H9 (cell line): Measurements from ENCODE around the gene MAGI1. TPM values are rescaled to one million over a fixed set of nuclear protein-coding genes. Genes with fewer than 3 reads are reported as not detected.

Experiments
- DNase-seq: peaks from one replicate; pipeline ENCODE4 v3.0.0-alpha.2; 2017
- H2AFZ ChIP-seq: one replicate; pipeline ENCODE4 v1.6.1; 2013; ENCODE audit warnings: mild to moderate bottlenecking, low read length, control low read depth, moderate library complexity
- H2AK5ac ChIP-seq: 2 replicates; pipeline ENCODE4 v1.6.1; 2013; ENCODE audit warnings: low read length, control low read depth, mixed read lengths; ENCODE audit not compliant: insufficient read length
- H2BK120ac ChIP-seq: one replicate; pipeline ENCODE4 v1.6.1; 2013; ENCODE audit warnings: low read depth, mild to moderate bottlenecking, low read length, control low read depth, inconsistent platforms; ENCODE audit not compliant: poor library complexity, severe bottlenecking
- H2BK12ac ChIP-seq: 2 replicates; pipeline ENCODE4 v1.6.1; 2013; ENCODE audit warnings: low read length, control low read depth, mixed read lengths, low read depth; ENCODE audit not compliant: insufficient read length
- H2BK15ac ChIP-seq: 2 replicates; pipeline ENCODE4 v1.6.1; 2013; ENCODE audit warnings: low read depth, low read length, control low read depth
- H2BK20ac ChIP-seq: one replicate; pipeline ENCODE4 v1.6.1; 2013; ENCODE audit warnings: low read depth, mild to moderate bottlenecking, low read length, control low read depth, inconsistent platforms; ENCODE audit not compliant: poor library complexity, severe bottlenecking
- H2BK5ac ChIP-seq: 2 replicates; pipeline ENCODE4 v1.6.1; 2013; ENCODE audit warnings: low read length, control low read depth, mixed read lengths; ENCODE audit not compliant: insufficient read length
- H3K14ac ChIP-seq: 2 replicates; pipeline ENCODE4 v1.6.1; 2013; ENCODE audit warnings: low read length, control low read depth; ENCODE audit not compliant: insufficient read depth
- H3K18ac ChIP-seq: 2 replicates; pipeline ENCODE4 v1.6.1; 2013; ENCODE audit warnings: low read depth, mild to moderate bottlenecking, mixed read lengths, low read length, control low read depth; ENCODE audit not compliant: insufficient read length
- H3K23ac ChIP-seq: 2 replicates; pipeline ENCODE4 v1.6.1; 2013; ENCODE audit warnings: low read length, control low read depth, mixed read lengths, low read depth; ENCODE audit not compliant: insufficient read length
- H3K23me2 ChIP-seq: 2 replicates; pipeline ENCODE4 v1.6.1; 2013; ENCODE audit warnings: low read depth, mild to moderate bottlenecking, mixed read lengths, low read length, control low read depth; ENCODE audit not compliant: insufficient read length, poor library complexity, severe bottlenecking
- H3K27ac ChIP-seq: 2 replicates; pipeline ENCODE4 v1.5.1; 2013; ENCODE audit warnings: low read length, control low read depth, mixed read lengths, low read depth; ENCODE audit not compliant: insufficient read length
- H3K27me3 ChIP-seq: 2 replicates; pipeline ENCODE4 v1.6.1; 2013; ENCODE audit warnings: low read length, control low read depth, inconsistent platforms; ENCODE audit not compliant: insufficient read depth
- H3K4ac ChIP-seq: 2 replicates; pipeline ENCODE4 v1.6.1; 2013; ENCODE audit warnings: low read depth, mild to moderate bottlenecking, control low read depth, inconsistent platforms, low read length, moderate library complexity
- H3K4me1 ChIP-seq: 2 replicates; pipeline ENCODE4 v1.6.1; 2013; ENCODE audit warnings: low read length, control low read depth, inconsistent platforms; ENCODE audit not compliant: insufficient read depth
- H3K4me2 ChIP-seq: 2 replicates; pipeline ENCODE4 v1.6.1; 2013; ENCODE audit warnings: low read length, control low read depth, mixed read lengths; ENCODE audit not compliant: insufficient read length, insufficient read depth
- H3K56ac ChIP-seq: 2 replicates; pipeline ENCODE4 v1.6.1; 2013; ENCODE audit warnings: low read depth, mild to moderate bottlenecking, mixed read lengths, low read length, control low read depth; ENCODE audit not compliant: insufficient read length
- H3K79me1 ChIP-seq: 2 replicates; pipeline ENCODE4 v1.6.1; 2013; ENCODE audit warnings: low read depth, mild to moderate bottlenecking, moderate library complexity, low read length, control low read depth, inconsistent platforms; ENCODE audit not compliant: insufficient read depth, poor library complexity, severe bottlenecking
- H3K79me2 ChIP-seq: 2 replicates; pipeline ENCODE4 v1.6.1; 2013; ENCODE audit warnings: low read length, control low read depth, inconsistent platforms; ENCODE audit not compliant: insufficient read depth
- H3K9ac ChIP-seq: 2 replicates; pipeline ENCODE4 v1.6.1; 2013; ENCODE audit warnings: low read length, control low read depth, mixed read lengths; ENCODE audit not compliant: insufficient read length; ENCODE audit errors: extremely low read depth
- H3K9me3 ChIP-seq: one replicate; pipeline ENCODE4 v1.6.1; 2013; ENCODE audit warnings: low read depth, low read length, inconsistent platforms; ENCODE audit not compliant: control insufficient read depth
- H3T11ph ChIP-seq: one replicate; pipeline ENCODE4 v1.6.1; 2013; ENCODE audit warnings: mild to moderate bottlenecking, low read length, control low read depth, inconsistent platforms
- H4K20me1 ChIP-seq: one replicate; pipeline ENCODE4 v1.6.1; 2013; ENCODE audit not compliant: control insufficient read depth, insufficient read length, insufficient read depth
- H4K5ac ChIP-seq: 2 replicates; pipeline ENCODE4 v1.6.1; 2013; ENCODE audit warnings: low read depth, mild to moderate bottlenecking, mixed read lengths, low read length, control low read depth; ENCODE audit not compliant: insufficient read length
- H4K8ac ChIP-seq: replicated peaks from 2 replicates; pipeline ENCODE4 v1.6.1; 2013; ENCODE audit warnings: low read length, control low read depth, mixed read lengths, low read depth; ENCODE audit not compliant: insufficient read length
- H4K91ac ChIP-seq: 2 replicates; pipeline ENCODE4 v1.6.1; 2013; ENCODE audit warnings: low read depth, mild to moderate bottlenecking, moderate library complexity, mixed read lengths, low read length, control low read depth; ENCODE audit not compliant: insufficient read length
- H3K27ac Mint-ChIP-seq, 3 experiments: 2 replicates in 2 of 3; 3 replicates in 1 of 3; pipeline ENCODE4 v1.8.0; 2020 to 2021; ENCODE audit warnings: mixed read lengths in 3 of 3, mild to moderate bottlenecking in 1 of 3, moderate library complexity in 1 of 3
- H3K27me3 Mint-ChIP-seq: 2 replicates; pipeline ENCODE4 v1.8.0; 2021; ENCODE audit warnings: low read depth, mild to moderate bottlenecking, moderate library complexity, mixed read lengths
- H3K36me3 Mint-ChIP-seq, 3 experiments: 2 replicates in 2 of 3; 3 replicates in 1 of 3; pipeline ENCODE4 v1.8.0; 2020 to 2021; ENCODE audit warnings: low read depth in 3 of 3, mixed read lengths in 3 of 3; ENCODE audit not compliant: insufficient read depth in 1 of 3
- H3K4me1 Mint-ChIP-seq, 2 experiments: 2 replicates each; pipeline ENCODE4 v1.8.0; 2020; ENCODE audit warnings: mixed read lengths in 2 of 2
- H3K4me3 Mint-ChIP-seq, 2 experiments: 2 replicates in 1 of 2; 3 replicates in 1 of 2; pipeline ENCODE4 v1.8.0; 2020 to 2021; ENCODE audit warnings: mild to moderate bottlenecking in 2 of 2, mixed read lengths in 2 of 2, moderate library complexity in 1 of 2
- H3K9me3 Mint-ChIP-seq, 2 experiments: 2 replicates in 1 of 2; 3 replicates in 1 of 2; pipeline ENCODE4 v1.8.0; 2020; ENCODE audit warnings: mild to moderate bottlenecking in 2 of 2, mixed read lengths in 2 of 2, moderate library complexity in 1 of 2
- WGBS: extraction: QIAGEN DNeasy Blood & Tissue Kit; methylation state at CpG from one replicate; pipeline ENCODE4 v1.1.7; 2013; ENCODE audit warnings: missing lambda C conversion rate, low lambda C conversion rate, mixed read lengths; ENCODE audit not compliant: insufficient read length; ENCODE audit errors: extremely low coverage; 5-methylcytosine and 5-hydroxymethylcytosine counted together
- total RNA-seq: library from RNA; stranded (reverse); gene quantifications from 2 replicates; pipeline ENCODE4 v1.2.1, GENCODE V29; 2021
- TF ChIP-seq, protein P1 (sequence below): fragments of 200-600 bp; sonication (generic); conservative IDR thresholded peaks from 3 replicates; pipeline ENCODE4 v1.8.0; 2021; ENCODE audit warnings: antibody characterized with exemption, mild to moderate bottlenecking

Gene MAGI1
- total RNA-seq, 1 experiment from 2014 or later = 65.7 TPM

DNA sequence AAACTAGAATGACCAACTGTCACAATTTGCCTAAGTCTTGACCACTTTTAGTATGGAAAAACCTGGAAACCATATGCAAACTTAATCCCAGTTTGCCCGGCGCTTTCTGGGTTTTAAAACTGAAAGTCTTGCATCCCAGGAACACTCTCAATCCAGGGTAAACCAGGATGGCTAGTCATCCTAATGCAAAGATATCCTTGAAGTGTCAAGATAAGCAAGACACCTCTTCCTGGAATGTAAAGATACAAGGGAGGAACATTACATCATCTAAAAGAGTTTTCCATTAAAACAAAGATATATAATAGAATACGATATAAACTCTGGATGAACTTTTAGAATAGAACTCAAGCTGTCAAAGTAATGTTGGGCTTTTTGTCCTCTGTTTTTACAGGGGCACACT, 188.5 kb downstream of the MAGI1 start:
- Histone ChIP-seq H2AFZ (no peak overlapping the region), H3K4me1 (peaks cover 7% of the 10 kb centered on the region; the same call in 1 of the 2 replicates), H2BK12ac (no peak overlapping the region), H3K27ac (no peak overlapping the region), H3T11ph (no peak overlapping the region), H4K91ac (no peak overlapping the region), H3K79me1 (no peaks in the 10 kb centered on the region), H2AK5ac (no peak overlapping the region), H2BK20ac (no peak overlapping the region), H3K9ac (no peak overlapping the region), H3K56ac (no peak overlapping the region), H3K79me2 (no peaks in the 10 kb centered on the region), H4K20me1 (no peaks in the 10 kb centered on the region), H4K8ac (no peak overlapping the region), H2BK120ac (no peak overlapping the region), H3K9me3 (no peaks in the 10 kb centered on the region), H3K23me2 (no peaks in the 10 kb centered on the region), H3K14ac (no peak overlapping the region), H3K4ac (no peak overlapping the region), H3K18ac (no peak overlapping the region), H3K4me2 (no peak overlapping the region), H2BK15ac (no peak overlapping the region), H3K23ac (no peak overlapping the region), H3K27me3 (no peaks in the 10 kb centered on the region), H4K5ac (no peak overlapping the region), H2BK5ac (no peak overlapping the region)
- TF ChIP-seq, protein P1, sequence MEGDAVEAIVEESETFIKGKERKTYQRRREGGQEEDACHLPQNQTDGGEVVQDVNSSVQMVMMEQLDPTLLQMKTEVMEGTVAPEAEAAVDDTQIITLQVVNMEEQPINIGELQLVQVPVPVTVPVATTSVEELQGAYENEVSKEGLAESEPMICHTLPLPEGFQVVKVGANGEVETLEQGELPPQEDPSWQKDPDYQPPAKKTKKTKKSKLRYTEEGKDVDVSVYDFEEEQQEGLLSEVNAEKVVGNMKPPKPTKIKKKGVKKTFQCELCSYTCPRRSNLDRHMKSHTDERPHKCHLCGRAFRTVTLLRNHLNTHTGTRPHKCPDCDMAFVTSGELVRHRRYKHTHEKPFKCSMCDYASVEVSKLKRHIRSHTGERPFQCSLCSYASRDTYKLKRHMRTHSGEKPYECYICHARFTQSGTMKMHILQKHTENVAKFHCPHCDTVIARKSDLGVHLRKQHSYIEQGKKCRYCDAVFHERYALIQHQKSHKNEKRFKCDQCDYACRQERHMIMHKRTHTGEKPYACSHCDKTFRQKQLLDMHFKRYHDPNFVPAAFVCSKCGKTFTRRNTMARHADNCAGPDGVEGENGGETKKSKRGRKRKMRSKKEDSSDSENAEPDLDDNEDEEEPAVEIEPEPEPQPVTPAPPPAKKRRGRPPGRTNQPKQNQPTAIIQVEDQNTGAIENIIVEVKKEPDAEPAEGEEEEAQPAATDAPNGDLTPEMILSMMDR = no peak
- no peak for DNase-seq
- H3K4me1 Mint-ChIP-seq = peaks cover 7 to 18% of the 10 kb centered on the region in 2 experiments
- H3K36me3 Mint-ChIP-seq = no peaks in the 10 kb centered on the region
- H3K9me3 Mint-ChIP-seq = no peaks in the 10 kb centered on the region
- H3K27ac Mint-ChIP-seq = 0 out of 7 replicates have a peak overlapping the region, but pooled peaks of 1 of the 3 experiments have one; percentile 69
- no CpG with 5 or more reads among the region's 3 CpGs for WGBS
- H3K4me3 Mint-ChIP-seq = no peak overlapping the region
- no peaks in the 10 kb centered on the region; the same call in 1 of the 2 replicates for H3K27me3 Mint-ChIP-seq
